Smooth muscle cell (in vitro differentiated cells): ENCODE measurements around the gene HTR7. TPM values are rescaled to one million over a fixed set of nuclear protein-coding genes. Genes with fewer than 3 reads are reported as not detected.

ENCODE experiments used
- DNase-seq: peaks from one replicate; lab custom pipeline; 2025; ENCODE audit not compliant: unreplicated experiment; lab: John Stamatoyannopoulos, UW
- H2AFZ ChIP-seq: fragments of 200-600 bp; sonication (generic); 2 replicates; pipeline ENCODE4 v1.6.0; 2016; ENCODE audit warnings: antibody characterized with exemption, low read depth, mild to moderate bottlenecking
- H3F3A ChIP-seq: fragments of 200-600 bp; sonication (generic); 2 replicates; pipeline ENCODE4 v1.6.0; 2017; ENCODE audit warnings: antibody characterized with exemption, low read depth
- H3K27ac ChIP-seq: fragments of 200-600 bp; sonication (generic); 2 replicates; pipeline ENCODE4 v1.5.1; 2016; ENCODE audit warnings: low read depth, mild to moderate bottlenecking
- H3K27me3 ChIP-seq: fragments of 200-600 bp; sonication (generic); 2 replicates; pipeline ENCODE4 v1.6.1; 2016; ENCODE audit warnings: low read depth, mild to moderate bottlenecking
- H3K36me3 ChIP-seq: fragments of 200-600 bp; sonication (generic); 2 replicates; pipeline ENCODE4 v1.5.1; 2016; ENCODE audit warnings: low read depth
- H3K4me1 ChIP-seq: fragments of 200-600 bp; sonication (generic); 2 replicates; pipeline ENCODE4 v1.5.1; 2016; ENCODE audit warnings: low read depth
- H3K4me2 ChIP-seq: fragments of 200-600 bp; sonication (generic); 2 replicates; pipeline ENCODE4 v1.6.0; 2016; ENCODE audit warnings: mild to moderate bottlenecking
- H3K4me3 ChIP-seq: fragments of 200-600 bp; sonication (generic); 2 replicates; pipeline ENCODE4 v1.5.1; 2016; ENCODE audit warnings: mild to moderate bottlenecking
- H3K79me2 ChIP-seq: fragments of 200-600 bp; sonication (generic); 2 replicates; pipeline ENCODE4 v1.6.0; 2016; ENCODE audit warnings: low read depth, mild to moderate bottlenecking
- H3K9ac ChIP-seq: fragments of 200-600 bp; sonication (generic); 2 replicates; pipeline ENCODE4 v1.6.0; 2016; ENCODE audit warnings: low read depth
- H3K9me3 ChIP-seq: fragments of 200-600 bp; sonication (generic); replicated peaks from 2 replicates; pipeline ENCODE4 v1.5.1; 2016; ENCODE audit warnings: low read depth
- H4K20me1 ChIP-seq: fragments of 200-600 bp; sonication (generic); 2 replicates; pipeline ENCODE4 v1.6.0; 2016; ENCODE audit warnings: low read depth
- CTCF ChIP-seq: fragments of 200-600 bp; sonication (generic); IDR thresholded peaks from 2 replicates; pipeline ENCODE4 v1.5.1; 2017; ENCODE audit warnings: borderline replicate concordance, mild to moderate bottlenecking, antibody characterized with exemption; ENCODE audit not compliant: insufficient read depth, poor library complexity, severe bottlenecking
- WGBS: methylation state at CpG from one replicate; pipeline ENCODE4 v1.1.7; 2016; ENCODE audit warnings: low lambda C conversion rate; 5-methylcytosine and 5-hydroxymethylcytosine counted together
- polyA plus RNA-seq: library from polyadenylated mRNA; unstranded; fragments of >200 nt; fragmentation: Nextera tagmentation; extraction: Ambion mirVana; gene quantifications from 2 replicates; pipeline ENCODE4 v1.2.1, GENCODE V29; 2016
- total RNA-seq: library from RNA; depleted of rRNA; stranded (reverse); fragments of >200 nt; gene quantifications from 2 replicates; pipeline ENCODE4 v1.2.3, GENCODE V29; 2014

The HTR7 gene
- total and polyA plus RNA-seq, 2 experiments from 2014 or later = 3.7 to 10.7 TPM

DNA sequence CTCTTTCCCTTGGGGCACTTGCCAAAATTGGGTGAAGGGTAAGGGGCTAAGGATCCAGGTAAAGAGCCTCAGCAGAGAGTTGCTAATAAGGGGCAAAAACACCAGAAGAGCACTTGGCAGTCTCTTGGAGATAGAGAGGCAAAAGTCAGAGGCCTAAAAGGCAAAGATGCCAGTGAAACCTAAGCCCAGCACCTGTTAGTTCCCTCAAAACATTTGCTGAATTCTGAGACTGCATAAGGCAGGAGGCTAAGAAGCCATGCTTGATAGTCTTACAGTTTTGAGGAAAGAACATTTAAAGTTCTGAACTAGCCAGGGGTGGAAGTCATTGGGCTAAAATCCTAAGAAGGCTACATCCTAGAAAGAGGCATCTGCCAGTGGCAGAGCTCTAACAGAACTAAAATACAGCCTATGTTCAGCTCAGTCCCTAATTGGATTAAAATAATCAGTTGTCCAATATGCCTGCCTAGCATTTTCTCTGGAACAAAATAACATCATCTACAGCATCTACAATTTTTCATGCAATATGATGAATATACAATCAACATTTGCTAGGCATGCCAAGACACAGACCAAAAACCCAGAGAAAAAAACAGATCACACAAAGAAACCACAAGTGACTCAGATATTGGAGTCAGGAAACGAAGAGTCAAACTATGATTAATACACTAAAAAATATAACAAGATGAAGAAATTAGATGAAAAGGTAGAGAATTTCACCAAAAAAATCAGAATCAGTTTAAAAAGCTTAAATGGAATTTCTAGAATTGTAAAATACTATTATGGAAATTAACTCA is 7.7 kb downstream of the HTR7 start:
- no peak overlapping the region for H3K9ac ChIP-seq
- no peaks in the 10 kb centered on the region for H3F3A ChIP-seq
- no peaks in the 10 kb centered on the region for H3K27me3 ChIP-seq
- no peaks in the 10 kb centered on the region for H3K36me3 ChIP-seq
- 65% methylated on average over 1 of the region's 1 CpG for WGBS
- H3K27ac ChIP-seq = no peak overlapping the region
- no peaks in the 10 kb centered on the region for H4K20me1 ChIP-seq
- H3K79me2 ChIP-seq = peaks cover 28% of the 10 kb centered on the region
- no peak for TF ChIP-seq CTCF
- H2AFZ ChIP-seq = no peak overlapping the region
- H3K9me3 ChIP-seq = peaks cover 7% of the 10 kb centered on the region
- H3K4me3 ChIP-seq = no peak overlapping the region
- no peak for DNase-seq
- no peaks in the 10 kb centered on the region for H3K4me1 ChIP-seq
- H3K4me2 ChIP-seq = no peak overlapping the region

- Histone ChIP-seq H3K4me1 (no peaks in the 10 kb centered on the region), H3K4me2 (no peak overlapping the region), H3F3A (no peaks in the 10 kb centered on the region), H3K36me3 (no peaks in the 10 kb centered on the region), H3K9me3 (peaks cover 7% of the 10 kb centered on the region), H3K27me3 (no peaks in the 10 kb centered on the region), H3K4me3 (no peak overlapping the region), H4K20me1 (no peaks in the 10 kb centered on the region), H3K9ac (no peak overlapping the region), H3K27ac (peak overlapping the region; percentile 20), H3K79me2 (peaks cover 18% of the 10 kb centered on the region), H2AFZ (no peak overlapping the region)
- 36% methylated on average over 1 of the region's 1 CpG for WGBS
- TF ChIP-seq CTCF = no peak
- no peak for DNase-seq
These were observed 10.4 kb downstream of the HTR7 start for GRCh38 chr10:90847436-90847835.

- H3K4me2 ChIP-seq = no peak overlapping the region
- no peak overlapping the region for H3K9ac ChIP-seq
These were observed 11.1 kb downstream of the HTR7 start for GRCh38 chr10:90846746-90847145.

More at GRCh38 chr10:90846746-90847145, 11.1 kb downstream of the HTR7 start:
- Histone ChIP-seq H3K27ac (peak overlapping the region; percentile 20), H3K4me1 (no peaks in the 10 kb centered on the region), H3K27me3 (no peaks in the 10 kb centered on the region), H3K9me3 (peaks cover 7% of the 10 kb centered on the region), H3K36me3 (no peaks in the 10 kb centered on the region), H2AFZ (no peak overlapping the region), H4K20me1 (no peaks in the 10 kb centered on the region), H3K4me3 (no peak overlapping the region), H3F3A (no peaks in the 10 kb centered on the region), H3K79me2 (peaks cover 15% of the 10 kb centered on the region)
- no peak for DNase-seq
- WGBS = 78% methylated on average over 1 of the region's 1 CpG
- no peak for TF ChIP-seq CTCF
